GM04504 (cell line): ENCODE measurements around the gene KLRD1.
"Not testable (repeated sequence)": the region's sequence is repeated elsewhere in the genome, so short reads cannot be mapped to it uniquely, and the experiment has no call there.

Experiments
- DNase-seq: peaks from one replicate; pipeline ENCODE4 v3.0.0-alpha.2; 2012; ENCODE audit warnings: low read depth

The KLRD1 gene

DNA sequence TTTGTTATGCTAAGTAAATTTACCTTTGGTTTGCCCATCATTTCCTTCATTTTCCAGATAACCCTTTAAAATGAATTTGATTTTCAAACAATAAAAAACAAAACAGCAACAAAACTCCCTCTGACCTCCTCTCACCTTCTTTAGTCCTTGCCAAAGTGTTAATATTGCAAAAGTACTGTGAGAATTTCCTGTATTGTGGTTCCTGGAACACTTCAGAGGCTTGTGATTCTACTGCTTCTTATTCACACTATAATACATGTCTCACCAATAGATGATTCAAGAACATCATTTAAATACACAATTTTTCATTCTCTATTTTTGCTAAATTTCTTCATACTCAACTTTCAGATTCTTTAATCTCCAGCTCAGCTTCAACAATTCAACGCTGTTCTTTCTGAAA is at the start of gene KLRD1:
Gene KLRD1, plus strand, starts transcription at position 241 of the 400 bp plus-strand sequence. CDS start 208 bp downstream, outside the sequence.
- no peak for DNase-seq

GRCh38 chr12:10260927-10261326 is 46.7 kb upstream of the KLRD1 start:
- DNase-seq: no peak

DNA sequence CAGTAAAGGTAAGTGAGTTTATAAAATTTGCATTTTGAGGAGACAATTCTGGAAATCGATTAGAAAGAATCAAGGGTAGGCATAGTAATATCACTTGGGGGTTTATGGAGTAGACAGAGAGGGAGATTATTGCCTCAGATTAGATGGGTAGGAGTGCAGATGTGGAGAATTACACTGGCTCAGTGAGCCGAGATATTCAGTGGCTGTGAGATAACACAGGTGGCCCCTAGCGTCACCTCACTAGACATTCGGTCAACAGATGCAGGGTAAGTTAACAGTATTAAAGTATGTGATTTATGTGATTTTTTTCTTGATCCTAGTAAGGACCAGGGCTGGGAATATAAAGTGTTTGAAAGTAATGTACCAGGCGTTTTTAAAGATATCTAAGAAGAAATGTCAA is 39.6 kb upstream of the KLRD1 start:
- no peak for DNase-seq

DNA sequence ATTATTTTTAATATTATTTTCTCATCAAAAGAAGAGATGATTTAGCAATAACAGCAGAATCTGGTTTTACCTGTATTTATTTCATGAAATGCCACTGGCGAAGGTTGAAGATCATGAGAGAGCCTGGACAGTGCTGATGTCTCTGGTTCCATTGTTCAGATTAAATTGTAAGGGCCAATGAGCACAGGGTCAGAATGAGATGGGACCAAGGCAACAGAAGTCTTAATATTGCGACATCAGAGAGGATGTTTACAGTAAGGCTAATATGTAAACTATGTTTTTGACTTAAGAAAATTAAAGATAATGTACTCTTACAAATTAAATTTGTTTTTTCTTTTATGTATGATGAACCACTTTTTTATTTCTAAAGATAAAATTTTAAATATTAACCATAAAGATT is 35.2 kb upstream of the KLRD1 start:
- no peak for DNase-seq

DNA sequence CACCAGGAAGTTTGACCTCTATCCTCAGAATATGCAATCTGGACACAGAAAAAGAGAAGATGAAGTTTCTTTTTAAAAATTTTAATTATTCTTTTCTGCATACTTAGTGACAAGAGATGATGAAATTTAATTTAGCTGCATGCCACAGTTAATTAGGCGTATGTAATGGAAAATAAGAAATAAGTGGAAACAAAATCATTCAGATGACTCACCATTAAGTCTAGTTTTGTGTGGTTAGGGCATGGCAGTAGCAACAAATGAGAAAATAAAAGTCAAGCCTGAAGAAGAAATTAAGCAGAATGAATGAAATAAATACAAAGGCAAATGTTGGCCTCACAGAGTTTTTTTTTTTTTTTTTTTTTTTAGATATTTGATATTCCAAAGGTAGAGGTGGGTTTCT is 30.9 kb upstream of the KLRD1 start:
- DNase-seq: no peak

- DNase-seq: no peak
Measured at GRCh38 chr12:10278104-10278503, 29.6 kb upstream of the KLRD1 start.

DNA sequence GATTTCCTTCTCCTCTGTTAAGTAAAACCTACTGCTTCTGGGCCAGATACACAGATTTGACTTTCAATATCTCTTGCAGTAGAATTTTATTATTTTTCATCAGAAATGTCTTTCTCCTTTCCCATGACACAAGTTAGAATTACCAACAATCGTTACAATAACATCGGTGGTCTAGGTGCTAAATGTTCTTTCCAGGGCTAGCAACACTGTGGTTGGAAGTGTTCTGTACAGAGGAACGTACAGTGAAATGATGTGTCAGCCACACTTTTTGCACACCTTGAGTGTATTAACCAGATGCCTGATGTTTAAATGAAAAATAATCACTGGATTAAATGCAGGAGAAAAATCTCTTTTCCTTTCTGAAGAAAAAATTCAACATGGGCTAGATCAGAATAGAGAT is 27.7 kb upstream of the KLRD1 start:
- DNase-seq: no peak

GRCh38 chr12:10283027-10283426 is 24.6 kb upstream of the KLRD1 start:
- DNase-seq: no peak

DNA sequence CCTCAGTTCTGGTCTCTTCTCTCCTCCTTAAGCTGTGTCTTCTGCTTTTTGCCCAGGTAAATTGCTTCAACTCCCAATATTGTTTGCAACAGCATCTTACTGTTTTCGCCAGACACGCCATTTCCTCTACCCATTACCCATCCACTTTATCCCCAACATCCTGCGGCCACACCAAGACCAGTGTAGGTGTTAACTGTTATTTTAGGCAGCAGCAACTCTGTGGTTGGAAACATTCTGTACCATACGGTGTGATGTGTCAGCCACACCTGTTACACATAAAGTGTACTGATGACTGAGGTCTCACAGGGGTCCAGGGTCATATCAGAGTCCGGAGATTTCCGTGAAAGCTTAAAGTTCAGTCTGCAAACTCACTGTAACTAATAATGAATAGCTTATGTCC is 21.8 kb upstream of the KLRD1 start:
- no peak for DNase-seq

DNA sequence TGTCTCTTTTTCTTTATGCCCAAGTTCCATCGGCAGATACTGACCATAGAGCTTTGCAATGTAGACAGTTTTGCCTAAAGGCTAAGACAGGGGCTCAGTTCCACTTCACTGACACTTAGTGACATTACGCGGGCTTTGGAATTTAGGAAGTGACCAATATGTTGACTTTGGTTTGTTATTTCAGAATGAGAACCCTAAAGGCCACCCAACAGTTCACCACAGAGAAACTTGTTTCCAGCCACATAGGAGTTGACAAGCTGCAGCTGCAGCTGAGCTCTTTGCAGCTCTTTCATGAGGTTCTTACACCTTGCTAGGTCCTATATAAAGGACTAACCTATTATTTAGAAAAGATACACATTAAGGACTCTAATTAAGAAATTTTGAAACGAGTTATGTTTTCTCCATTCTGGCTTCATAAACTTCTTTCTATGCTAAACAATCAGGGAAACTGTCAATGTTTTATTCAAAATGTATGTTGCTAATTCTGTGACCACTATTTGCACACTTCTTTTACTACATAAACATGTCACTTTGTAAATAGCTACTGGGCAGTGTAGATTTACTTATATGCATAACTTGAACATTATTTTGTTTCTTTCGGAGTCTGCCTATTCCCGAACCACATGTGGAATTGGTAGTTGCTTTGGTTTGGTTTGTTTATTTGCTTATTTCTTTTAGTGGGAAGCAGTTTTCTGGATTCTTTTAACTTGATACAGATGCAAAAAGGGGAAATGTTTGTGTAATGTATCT is 18.5 kb upstream of the KLRD1 start:
- no peak for DNase-seq

DNA sequence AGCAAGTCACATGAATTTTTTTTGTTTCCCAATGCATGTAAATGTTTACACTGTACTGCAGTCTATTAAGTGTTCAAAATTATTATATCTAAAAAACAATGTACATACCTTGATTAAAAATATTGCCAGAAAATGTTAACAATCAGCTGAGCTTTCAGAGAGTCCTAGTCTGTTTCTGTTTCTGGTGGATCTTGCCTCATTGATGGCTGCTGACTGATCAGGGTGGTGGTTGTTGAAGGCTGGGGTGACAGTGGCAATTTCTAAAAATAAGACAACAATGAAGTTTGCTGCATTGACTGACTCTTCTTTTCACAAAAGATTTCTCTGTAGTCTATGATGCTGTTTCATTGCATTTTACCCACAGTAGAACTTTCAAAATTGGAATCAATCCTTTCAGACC is 16.6 kb upstream of the KLRD1 start:
- no peak for DNase-seq

GRCh38 chr12:10293151-10293550 is 14.5 kb upstream of the KLRD1 start:
- no peak for DNase-seq

DNA sequence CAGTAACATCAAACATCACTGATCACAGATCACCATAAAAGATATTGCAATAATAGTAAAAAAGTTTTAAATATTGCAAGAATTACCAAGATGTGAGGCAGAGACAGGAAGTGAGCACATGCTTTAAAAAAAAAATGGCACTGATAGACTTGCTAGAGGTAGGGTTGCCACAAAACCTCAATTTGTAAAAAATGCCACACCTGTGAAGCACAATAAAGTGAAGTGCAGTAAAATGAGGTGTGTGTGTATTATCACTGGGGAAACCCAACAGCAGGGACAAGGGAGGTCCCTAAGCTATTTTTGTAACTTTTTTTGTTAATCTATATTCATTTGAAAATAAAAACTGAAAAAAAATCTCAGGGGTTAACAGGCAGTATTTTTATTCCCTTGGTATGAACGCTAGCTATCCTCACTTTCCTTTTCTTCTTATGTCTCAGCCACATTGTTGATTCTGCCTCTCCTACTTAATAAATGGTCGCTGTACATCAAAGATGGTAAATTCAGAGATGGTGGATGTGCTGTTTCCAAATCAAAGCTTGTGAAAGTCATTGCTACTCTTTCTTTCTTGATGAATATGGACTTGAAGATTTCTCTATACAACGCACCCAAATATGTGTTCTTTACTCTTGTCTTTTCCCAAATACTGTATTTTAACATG is 14.0 kb upstream of the KLRD1 start:
- DNase-seq: no peak

- DNase-seq: no peak
Measured at GRCh38 chr12:10301103-10301502, 6.6 kb upstream of the KLRD1 start.

GRCh38 chr12:10304161-10304574 is 3.5 kb upstream of the KLRD1 start:
- peak; percentile 48 for DNase-seq

DNA sequence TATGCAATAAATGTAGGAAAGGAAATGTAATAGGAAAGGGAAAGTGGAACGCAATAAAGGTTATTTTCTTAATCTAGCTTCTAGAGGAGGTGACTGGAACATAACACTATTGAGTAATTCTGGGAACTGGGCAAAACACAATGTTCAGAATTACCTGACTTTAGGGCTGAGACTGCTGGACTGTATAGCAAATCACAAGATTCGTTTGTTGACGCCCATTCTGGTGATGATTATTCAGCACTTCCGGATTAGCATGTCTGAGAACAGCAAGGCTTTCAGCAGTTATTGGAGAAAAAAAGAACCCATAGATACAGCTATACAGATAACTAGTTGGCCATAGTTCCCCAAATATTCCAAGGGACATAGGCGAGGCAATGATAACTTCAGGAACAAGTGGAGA is 2.3 kb upstream of the KLRD1 start:
- no peak for DNase-seq

DNA sequence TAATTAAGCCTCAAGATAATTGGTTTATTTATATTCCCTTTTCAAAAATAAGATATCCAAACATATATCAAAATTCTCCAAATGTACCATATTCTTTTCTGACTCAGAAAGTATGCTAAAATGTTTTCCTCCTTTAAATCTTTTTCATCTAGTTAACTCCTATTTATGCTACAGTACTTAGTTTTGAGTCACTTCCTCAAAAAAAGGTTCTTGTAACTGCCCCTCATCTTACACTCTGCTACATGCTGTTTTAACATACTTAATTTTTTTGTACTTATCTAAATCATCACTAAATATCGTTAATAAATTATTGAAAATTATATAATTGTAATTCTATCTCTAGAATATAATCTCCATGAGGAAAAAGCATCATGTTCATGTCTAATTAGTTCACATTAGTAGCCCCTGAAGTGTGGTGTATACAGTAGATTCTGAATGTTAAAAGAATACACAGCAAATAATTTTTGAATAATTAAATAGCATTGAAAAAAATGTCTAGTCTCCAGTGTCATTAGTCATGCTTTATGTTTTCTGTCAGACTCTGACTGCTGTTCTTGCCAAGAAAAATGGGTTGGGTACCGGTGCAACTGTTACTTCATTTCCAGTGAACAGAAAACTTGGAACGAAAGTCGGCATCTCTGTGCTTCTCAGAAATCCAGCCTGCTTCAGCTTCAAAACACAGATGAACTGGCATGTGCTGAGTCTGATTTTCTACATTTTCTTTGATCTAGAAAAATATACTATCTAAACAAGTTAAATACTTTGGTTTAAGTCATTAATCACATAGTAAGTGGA is 3.5 kb downstream of the KLRD1 start:
- DNase-seq: no peak

GRCh38 chr12:10319388-10319787 is 11.7 kb downstream of the KLRD1 start:
- DNase-seq: no peak

GRCh38 chr12:10320643-10321042 is 13.0 kb downstream of the KLRD1 start:
- no peak for DNase-seq

- not testable (repeated sequence) for DNase-seq
Measured at GRCh38 chr12:10328691-10329090, 21.0 kb downstream of the KLRD1 start.

DNA sequence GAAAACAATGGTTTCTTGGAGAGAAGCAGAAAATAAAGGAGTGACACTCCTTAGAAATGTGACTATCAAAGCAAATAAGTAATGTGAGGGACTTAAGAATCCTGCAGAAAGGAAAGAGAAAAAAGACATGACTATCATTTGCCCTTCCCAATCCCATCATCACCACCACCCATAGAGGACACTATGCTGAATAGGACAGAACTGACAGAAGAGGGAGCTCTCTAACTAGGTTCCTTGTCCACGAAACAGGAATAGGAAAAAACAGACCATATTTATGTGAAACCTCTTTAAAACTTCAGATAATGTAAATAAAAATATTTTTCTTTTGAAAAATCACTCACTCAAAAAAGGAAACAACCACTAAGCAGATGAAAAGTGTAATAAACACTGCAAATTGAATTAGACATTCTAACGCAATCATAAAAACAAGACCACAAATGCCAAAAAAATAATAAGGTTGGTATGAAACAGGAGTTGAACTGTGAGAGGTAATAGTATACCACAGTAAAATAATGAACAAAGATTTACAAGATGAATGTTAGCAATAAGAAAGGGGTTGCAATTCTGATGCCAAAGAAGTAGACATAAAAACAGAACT is 24.1 kb downstream of the KLRD1 start:
- peak; percentile 20 for DNase-seq

DNA sequence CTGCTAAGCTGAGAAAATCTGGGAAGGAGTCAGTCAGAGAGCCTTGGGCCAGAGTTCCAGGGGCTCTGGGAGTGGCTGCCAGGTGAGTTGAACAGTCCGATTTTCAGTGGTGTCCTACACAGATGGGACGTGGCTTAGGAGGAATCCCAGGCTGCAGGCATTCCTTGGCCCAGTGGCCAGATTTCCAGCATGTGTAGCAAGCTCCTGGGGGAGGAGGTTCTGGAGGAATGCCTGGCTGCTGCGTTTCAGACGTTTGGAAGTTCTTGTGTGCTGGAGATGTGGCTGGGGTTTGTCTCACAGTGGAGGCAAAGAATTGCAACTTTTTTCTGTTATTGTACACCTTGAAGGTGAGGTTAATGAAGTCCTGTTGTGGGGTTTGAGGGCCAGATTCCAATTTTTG is 28.5 kb downstream of the KLRD1 start:
- not testable (repeated sequence) for DNase-seq

- not testable (repeated sequence) for DNase-seq
Measured at GRCh38 chr12:10338470-10338869, 30.8 kb downstream of the KLRD1 start.
